ENCODE results near the gene THADA.

Gene THADA

DNA sequence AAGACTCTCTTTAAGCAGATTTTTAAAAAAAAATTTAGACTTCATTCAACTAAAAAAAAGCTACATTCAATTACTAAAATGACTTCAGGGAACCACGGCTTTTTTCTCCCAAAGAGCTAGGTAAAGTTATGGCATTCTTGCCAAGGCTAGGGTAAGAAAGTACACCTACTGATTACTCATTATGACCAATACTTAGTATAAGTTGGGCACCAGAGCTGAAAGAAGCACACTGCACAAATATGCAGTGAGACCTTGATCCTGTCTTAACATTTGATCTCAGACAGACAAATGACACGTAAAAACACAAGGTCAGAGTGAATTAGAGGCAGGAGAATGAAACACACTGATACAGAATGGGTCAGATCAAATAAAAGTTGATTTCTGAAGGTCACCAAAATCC, 88.7 kb downstream of the THADA start:
- no peak for DNase-seq

GRCh38 chr2:43495727-43496126, 100.1 kb downstream of the THADA start:
- no peak for DNase-seq

DNA sequence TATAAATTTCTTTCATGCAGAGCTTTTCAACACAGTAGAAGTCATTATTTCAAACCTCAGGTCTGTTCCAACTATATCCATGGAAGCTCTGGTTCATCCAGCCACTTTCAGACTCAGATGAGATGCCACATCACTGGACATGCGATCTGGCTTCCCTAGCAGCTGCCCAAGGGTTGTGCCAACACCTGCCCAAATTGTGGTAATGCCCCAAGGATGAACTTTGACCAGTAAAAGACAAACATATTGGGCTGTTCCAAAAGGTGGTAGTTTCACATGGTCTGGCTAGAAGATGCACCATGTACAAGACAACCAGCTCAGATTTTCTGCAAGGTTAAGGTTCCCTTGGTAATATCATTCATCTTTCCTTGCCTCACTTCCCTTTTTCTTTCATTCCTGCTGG, 101.9 kb downstream of the THADA start:
- no peak for DNase-seq

DNA sequence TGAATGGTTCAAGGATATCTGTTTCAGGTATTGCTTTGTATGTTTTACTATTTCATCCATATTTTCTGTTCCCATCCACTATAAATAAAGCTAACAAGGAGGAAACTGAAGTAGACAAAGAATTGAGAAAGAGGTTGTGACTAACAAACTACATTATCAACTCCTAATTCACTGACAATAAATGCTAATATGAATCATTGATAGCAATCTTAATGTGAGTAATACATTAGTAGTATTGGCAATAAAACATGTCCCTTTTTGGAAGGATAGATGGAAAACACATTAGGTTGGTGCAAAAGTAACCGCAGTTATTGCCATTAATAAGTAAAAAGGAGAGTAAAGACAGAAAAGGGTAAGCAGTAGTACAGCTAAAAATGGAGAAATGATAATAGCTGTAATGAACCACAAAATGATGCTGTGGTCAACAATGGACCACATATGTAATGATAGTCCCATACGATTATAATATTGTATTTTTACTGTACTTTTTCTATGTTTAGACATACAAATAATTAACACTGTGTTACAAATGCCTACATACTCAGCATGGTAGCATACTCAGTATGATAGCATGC, 104.7 kb downstream of the THADA start:
- no peak for DNase-seq

DNA sequence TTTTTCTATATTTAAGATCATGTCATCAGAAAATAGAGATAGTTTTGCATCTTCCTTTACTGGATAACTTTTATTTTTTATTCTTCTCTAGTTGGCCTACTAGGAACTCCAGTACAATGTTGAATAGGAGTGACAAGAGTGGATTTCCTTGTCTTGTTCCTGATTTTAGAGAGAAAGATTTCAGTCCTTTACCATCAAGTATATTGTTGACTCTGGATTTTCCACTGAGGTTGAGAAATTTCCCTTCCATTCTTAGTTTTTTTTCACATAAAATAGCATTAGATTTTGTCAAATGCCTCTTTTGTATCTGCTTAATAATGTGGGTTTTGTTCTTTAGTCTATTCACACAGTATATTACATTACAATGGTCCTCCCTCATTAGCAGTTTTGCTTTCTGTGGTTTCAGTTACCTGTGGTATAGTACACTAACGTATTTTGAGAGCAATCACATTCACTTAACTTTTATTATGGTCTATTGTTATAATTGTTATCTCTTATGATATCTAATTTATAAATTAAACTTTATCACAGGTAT, 105.5 kb downstream of the THADA start:
- DNase-seq: no peak

DNA sequence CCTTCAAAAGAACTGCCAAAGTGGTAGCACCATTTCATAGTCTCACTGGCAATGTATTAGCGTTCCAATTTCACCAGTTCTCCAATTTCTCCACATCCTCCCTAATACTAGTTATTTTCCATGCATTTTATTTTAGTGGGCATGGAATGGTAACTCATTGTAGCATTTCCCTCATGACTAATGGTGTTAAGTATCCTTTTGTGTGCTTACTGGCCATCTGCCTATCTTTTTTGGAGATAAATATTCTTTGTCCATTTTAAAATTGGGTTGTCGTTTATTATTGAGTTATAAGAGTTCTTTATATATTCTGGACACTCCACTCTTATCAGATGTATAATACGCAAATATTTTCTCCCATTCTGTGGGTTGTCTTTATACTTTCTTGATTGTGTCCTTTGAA, 107.1 kb downstream of the THADA start:
- no peak for DNase-seq

DNA sequence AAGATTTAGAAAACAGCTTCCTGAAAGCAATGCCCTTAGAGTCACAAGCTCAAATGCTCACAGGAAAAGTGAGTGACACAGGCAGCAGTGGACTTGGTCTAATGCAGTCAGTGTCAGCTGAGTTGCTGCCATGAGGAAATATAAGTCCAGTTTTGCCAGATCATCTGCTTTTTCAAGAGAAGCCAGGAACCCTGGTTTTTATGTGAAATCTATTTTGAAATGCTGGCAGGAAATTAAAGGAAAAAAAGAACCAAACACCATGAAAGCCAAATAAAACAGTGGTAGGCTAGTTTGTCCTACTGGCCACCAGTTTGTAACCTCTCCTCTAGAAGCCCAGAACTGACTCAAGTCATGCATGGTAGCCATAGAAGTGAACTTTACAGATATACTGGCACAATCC, 109.2 kb downstream of the THADA start:
- DNase-seq: no peak

DNA sequence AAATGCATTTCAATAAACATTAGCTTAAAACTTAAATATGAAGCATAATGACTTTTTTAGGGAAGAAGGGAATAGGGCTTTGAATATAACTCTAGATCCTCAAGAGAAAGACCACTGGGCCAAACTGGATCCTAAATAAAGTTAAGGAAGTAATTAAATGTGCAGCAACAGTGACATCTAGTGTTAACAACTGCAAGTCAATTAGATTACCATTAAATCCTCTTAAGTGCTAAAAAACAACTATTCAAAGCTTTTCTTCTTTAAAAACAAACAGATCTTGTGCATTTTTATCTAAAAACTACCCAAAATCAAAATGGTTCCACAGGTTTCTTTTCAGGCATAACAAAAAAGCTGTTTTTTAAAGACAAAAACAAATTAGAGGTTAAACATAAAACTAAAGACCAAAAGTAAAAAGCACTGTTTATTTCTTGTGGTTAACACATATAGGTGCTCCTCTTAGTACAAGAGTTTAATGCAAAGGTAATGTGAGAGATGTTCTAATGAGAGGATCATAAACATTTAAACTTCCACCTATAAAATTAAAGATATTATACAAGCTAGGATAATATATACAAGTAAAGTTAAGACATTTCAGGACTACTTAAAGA, 111.4 kb downstream of the THADA start:
- no peak for DNase-seq

DNA sequence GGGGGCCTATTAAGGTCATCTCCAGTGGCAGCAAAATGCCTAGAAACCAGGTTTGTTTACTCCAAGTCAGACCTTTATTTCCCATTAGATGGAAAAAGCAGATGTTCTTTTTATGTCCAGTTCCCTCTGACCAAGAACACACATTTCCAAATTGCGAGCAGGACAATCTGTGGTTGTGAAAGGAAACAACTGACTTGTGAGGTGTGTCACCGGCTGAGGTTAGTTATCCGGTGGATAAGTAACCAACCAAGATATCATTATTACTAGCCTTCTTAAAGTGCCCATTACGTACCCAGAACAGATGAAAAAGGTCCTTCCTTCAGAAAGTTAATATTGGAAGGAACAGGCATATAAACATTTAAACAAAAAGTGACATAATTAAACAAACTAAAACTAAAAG, 112.9 kb downstream of the THADA start:
- no peak for DNase-seq

GRCh38 chr2:43481927-43482542, 113.8 kb downstream of the THADA start:
- DNase-seq: no peak

DNA sequence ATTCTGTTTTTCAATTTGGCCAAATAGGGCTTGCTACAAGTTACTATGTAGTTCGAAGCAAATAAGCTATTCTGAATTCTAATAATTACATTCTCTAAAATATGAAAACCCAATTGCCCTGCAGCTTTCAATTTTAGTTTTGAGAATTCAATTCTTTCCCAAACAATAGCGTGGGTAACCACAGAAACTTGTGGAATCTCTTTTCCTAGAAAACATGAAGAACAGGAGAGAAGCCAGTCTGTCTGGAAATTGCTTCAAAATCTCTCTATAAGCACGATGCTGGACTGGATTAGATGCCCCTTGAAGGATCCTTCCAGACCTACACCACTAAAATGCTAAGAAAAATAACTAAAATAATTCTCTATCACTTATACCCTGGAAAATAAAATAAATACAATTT, 115.0 kb downstream of the THADA start:
- no peak for DNase-seq

GRCh38 chr2:43478412-43479086, 117.3 kb downstream of the THADA start:
- no peak for DNase-seq

DNA sequence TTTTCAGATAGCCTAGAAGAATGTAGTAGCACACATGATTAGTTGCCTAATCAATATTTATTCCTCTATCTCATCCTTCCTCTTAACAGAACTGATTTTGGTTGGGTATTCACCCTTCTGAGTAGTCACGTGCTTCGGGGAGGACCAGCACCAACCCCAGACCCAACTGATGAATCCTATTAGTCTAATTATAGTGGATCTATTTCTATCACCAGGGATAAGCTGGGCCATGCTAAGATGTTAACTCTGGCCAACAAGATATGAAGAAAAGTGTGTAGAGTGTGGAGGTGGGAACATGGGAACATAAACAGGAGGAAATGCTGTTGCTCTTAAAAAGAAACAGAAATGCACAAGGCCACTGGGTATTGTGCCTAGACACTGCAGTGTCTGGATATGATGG, 119.9 kb downstream of the THADA start:
- DNase-seq: no peak

- no peak for DNase-seq
Observed at GRCh38 chr2:43475137-43475846, 120.5 kb downstream of the THADA start.

DNA sequence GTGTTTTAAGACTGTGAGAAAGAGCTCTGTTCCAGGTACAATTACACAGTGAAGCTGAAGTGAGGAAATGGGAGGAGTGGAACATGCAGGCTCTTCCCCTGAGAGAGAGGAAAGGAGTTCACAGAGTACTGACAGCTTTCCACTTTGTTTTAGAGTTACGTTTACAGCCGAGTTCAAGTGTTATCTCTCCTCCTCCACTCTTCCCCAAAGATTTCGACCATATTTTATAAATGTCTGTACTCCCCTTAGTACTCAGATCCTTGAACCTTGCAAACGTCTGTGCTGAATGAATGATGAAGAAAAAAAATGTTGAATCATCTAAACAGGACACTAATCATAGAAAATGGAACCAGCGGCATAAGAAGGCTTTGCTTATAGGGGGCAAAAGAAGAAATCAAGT, 121.6 kb downstream of the THADA start:
- no peak for DNase-seq

- DNase-seq: no peak
Observed at GRCh38 chr2:43473767-43474166, 122.1 kb downstream of the THADA start.

GRCh38 chr2:43472527-43473194, 123.2 kb downstream of the THADA start:
- no peak for DNase-seq

GRCh38 chr2:43469713-43470112, 126.1 kb downstream of the THADA start:
- no peak for DNase-seq

- no peak for DNase-seq
Observed at GRCh38 chr2:43469094-43469493, 126.7 kb downstream of the THADA start.

DNA sequence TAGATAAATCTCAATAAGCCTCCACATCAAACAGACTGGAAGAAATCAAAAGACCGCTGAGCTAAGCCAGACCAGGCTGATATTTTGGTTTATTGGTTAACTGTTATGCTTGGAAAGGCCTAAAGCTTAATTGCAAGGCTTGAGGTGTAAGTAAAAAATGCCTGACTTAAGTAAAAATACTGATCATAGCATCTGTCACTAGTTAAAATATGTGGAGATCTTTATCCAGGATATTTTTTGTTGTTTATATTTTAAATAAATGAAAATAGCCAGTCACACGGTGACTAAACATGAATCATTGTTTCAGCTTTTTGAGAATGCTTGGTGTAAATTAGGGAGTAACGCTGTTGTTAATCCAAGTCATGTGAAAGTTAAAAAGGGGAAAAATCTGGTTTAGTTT, 127.9 kb downstream of the THADA start:
- DNase-seq: no peak

- DNase-seq: no peak
Observed at GRCh38 chr2:43465234-43465633, 130.6 kb downstream of the THADA start.

DNA sequence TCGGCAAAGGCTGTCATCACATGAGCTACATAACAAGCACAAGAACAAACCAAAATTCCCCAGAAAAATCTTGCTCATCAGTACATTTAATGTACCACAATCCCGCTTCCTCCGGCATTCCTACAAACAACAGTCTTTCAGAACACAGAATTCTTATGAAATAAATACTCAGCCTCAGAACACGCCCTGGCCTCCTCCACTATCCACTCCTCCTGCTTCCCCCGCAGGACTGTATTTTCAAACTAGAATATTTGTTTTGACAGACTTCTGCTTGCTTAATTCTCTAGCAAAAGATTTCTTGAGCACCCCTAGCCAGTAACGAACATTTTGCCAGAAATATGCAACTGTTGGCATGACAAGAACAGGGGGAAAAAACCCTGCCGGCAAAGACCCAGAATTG, 131.2 kb downstream of the THADA start:
- DNase-seq: no peak

Data from stimulated activated CD4-positive, alpha-beta T cell treated with anti-CD3 and anti-CD28 coated beads, Interleukin-15, amount 100 ng/mL, for 24 hours (primary cell).